ENCODE results near the gene LRFN4. TPM values are rescaled to one million over a fixed set of nuclear protein-coding genes. Genes with fewer than 3 reads are reported as not detected.

LRFN4 gene
- total and polyA plus RNA-seq, 10 of the 15 experiments (the other 5 are each of a cell fraction or from before 2014, with no cell fraction given), result 0.03 to 43.8 (median 4.9) TPM

- TF ChIP-seq MAX (IDR thresholded peaks at IDR 0.05; ENCODE audit: low read depth, low read length) (no peak), EGR1 (IDR thresholded peaks at IDR 0.05; ENCODE audit: borderline replicate concordance in 1 of 2, low read depth in 2 of 2, low read length in 2 of 2) (peak in 1 of 2 experiments; percentile 85; a peak in 2 of 3 replicates), NR2C2 (IDR thresholded peaks at IDR 0.05; ENCODE audit: borderline replicate concordance, control insufficient read depth, insufficient read length, low read depth) (no peak), KDM1A (IDR thresholded peaks at IDR 0.05; ENCODE audit: borderline replicate concordance) (no peak), TAF1 (IDR thresholded peaks at IDR 0.05; ENCODE audit: borderline replicate concordance, low read depth, low read length) (no peak), CBFB (IDR thresholded peaks at IDR 0.05; ENCODE audit: low read depth) (no peak), SMARCA5 (IDR thresholded peaks at IDR 0.05) (0 out of 2 replicates have a peak, but pooled peaks have one; percentile 43), PAX8 (IDR thresholded peaks at IDR 0.05) (no peak), POLR2A (IDR thresholded peaks at IDR 0.05; ENCODE audit: low read depth, low read length) (peak; percentile 28; the same call in 1 of the 2 replicates), YY1 (IDR thresholded peaks at IDR 0.05; ENCODE audit: low read depth, low read length) (peak; percentile 51; the same call in 1 of the 2 replicates), STAT1 (conservative IDR thresholded peaks at IDR 0.05) (no peak), NKRF (conservative IDR thresholded peaks at IDR 0.05) (no peak), RAD21 (IDR thresholded peaks at IDR 0.05; ENCODE audit: insufficient read depth, low read depth, low read length) (peak; percentile 46), CHD2 (IDR thresholded peaks at IDR 0.05; ENCODE audit: borderline replicate concordance, low read depth, low read length) (0 out of 2 replicates have a peak, but pooled peaks have one; percentile 12), MTA3 (IDR thresholded peaks at IDR 0.05; ENCODE audit: borderline replicate concordance, low read length) (no peak), ZNF592 (IDR thresholded peaks at IDR 0.05) (no peak)
- TF ChIP-seq, protein P1, sequence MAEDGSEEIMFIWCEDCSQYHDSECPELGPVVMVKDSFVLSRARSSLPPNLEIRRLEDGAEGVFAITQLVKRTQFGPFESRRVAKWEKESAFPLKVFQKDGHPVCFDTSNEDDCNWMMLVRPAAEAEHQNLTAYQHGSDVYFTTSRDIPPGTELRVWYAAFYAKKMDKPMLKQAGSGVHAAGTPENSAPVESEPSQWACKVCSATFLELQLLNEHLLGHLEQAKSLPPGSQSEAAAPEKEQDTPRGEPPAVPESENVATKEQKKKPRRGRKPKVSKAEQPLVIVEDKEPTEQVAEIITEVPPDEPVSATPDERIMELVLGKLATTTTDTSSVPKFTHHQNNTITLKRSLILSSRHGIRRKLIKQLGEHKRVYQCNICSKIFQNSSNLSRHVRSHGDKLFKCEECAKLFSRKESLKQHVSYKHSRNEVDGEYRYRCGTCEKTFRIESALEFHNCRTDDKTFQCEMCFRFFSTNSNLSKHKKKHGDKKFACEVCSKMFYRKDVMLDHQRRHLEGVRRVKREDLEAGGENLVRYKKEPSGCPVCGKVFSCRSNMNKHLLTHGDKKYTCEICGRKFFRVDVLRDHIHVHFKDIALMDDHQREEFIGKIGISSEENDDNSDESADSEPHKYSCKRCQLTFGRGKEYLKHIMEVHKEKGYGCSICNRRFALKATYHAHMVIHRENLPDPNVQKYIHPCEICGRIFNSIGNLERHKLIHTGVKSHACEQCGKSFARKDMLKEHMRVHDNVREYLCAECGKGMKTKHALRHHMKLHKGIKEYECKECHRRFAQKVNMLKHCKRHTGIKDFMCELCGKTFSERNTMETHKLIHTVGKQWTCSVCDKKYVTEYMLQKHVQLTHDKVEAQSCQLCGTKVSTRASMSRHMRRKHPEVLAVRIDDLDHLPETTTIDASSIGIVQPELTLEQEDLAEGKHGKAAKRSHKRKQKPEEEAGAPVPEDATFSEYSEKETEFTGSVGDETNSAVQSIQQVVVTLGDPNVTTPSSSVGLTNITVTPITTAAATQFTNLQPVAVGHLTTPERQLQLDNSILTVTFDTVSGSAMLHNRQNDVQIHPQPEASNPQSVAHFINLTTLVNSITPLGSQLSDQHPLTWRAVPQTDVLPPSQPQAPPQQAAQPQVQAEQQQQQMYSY (CRISPR knock-in tag; IDR thresholded peaks at IDR 0.05), result no peak
- TF ChIP-seq, protein P2, sequence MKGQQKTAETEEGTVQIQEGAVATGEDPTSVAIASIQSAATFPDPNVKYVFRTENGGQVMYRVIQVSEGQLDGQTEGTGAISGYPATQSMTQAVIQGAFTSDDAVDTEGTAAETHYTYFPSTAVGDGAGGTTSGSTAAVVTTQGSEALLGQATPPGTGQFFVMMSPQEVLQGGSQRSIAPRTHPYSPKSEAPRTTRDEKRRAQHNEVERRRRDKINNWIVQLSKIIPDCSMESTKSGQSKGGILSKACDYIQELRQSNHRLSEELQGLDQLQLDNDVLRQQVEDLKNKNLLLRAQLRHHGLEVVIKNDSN (IDR thresholded peaks at IDR 0.05; ENCODE audit: borderline replicate concordance, extremely low read length, insufficient read depth, low read depth, low read length), result peak; percentile 66
Measured at GRCh38 chr11:66868726-66869566, 12.1 kb downstream of the LRFN4 start (continued).
